ENCODE results near the gene E2F3. TPM values are rescaled to one million over a fixed set of nuclear protein-coding genes. Genes with fewer than 3 reads are reported as not detected.

Gene E2F3
- total RNA-seq, 2 donors from 2014 or later = 38.2 TPM

- TF ChIP-seq, protein P1, sequence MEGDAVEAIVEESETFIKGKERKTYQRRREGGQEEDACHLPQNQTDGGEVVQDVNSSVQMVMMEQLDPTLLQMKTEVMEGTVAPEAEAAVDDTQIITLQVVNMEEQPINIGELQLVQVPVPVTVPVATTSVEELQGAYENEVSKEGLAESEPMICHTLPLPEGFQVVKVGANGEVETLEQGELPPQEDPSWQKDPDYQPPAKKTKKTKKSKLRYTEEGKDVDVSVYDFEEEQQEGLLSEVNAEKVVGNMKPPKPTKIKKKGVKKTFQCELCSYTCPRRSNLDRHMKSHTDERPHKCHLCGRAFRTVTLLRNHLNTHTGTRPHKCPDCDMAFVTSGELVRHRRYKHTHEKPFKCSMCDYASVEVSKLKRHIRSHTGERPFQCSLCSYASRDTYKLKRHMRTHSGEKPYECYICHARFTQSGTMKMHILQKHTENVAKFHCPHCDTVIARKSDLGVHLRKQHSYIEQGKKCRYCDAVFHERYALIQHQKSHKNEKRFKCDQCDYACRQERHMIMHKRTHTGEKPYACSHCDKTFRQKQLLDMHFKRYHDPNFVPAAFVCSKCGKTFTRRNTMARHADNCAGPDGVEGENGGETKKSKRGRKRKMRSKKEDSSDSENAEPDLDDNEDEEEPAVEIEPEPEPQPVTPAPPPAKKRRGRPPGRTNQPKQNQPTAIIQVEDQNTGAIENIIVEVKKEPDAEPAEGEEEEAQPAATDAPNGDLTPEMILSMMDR (conservative IDR thresholded peaks at IDR 0.05) = no peak
- Histone ChIP-seq H3K36me3 (ENCODE audit: control insufficient read depth, insufficient read depth, low read length) (peaks cover 49% of the 10 kb centered on the region), H3K9me3 (ENCODE audit: control insufficient read depth, low read length) (no peaks in the 10 kb centered on the region), H3K4me1 (ENCODE audit: control insufficient read depth, insufficient read depth, low read length) (peaks cover 27% of the 10 kb centered on the region), H3K27me3 (ENCODE audit: control insufficient read depth, insufficient read depth, low read length, poor library complexity, severe bottlenecking) (no peaks in the 10 kb centered on the region), H3K4me3 (ENCODE audit: low read length) (no peak overlapping the region), H3K27ac (ENCODE audit: low read depth, low read length) (no peak overlapping the region), H3K9ac (ENCODE audit: extremely low read depth, low read length, poor library complexity, severe bottlenecking) (no peak overlapping the region)
- Mint-ChIP-seq H3K9me3 (no peaks in the 10 kb centered on the region), H3K27me3 (ENCODE audit: insufficient read depth) (no peaks in the 10 kb centered on the region), H3K27ac (no peak overlapping the region), H3K4me3 (no peak overlapping the region), H3K4me1 (peaks cover 73% of the 10 kb centered on the region), H3K36me3 (ENCODE audit: low read depth) (peaks cover 15% of the 10 kb centered on the region)
- WGBS, 2 experiments (ENCODE audit: insufficient coverage in 1 of 2, insufficient read length in 1 of 2) = 91 to 92% methylated on average over 7 to 8 of the region's 8 CpGs
- DNase-seq = no peak
Measured at GRCh38 chr6:20411544-20411943, 9.9 kb downstream of the E2F3 start.

GRCh38 chr6:20411953-20412681 is 10.4 kb downstream of the E2F3 start:
- Histone ChIP-seq H3K36me3 (ENCODE audit: control insufficient read depth, insufficient read depth, low read length) (peaks cover 44% of the 10 kb centered on the region), H3K27me3 (ENCODE audit: control insufficient read depth, insufficient read depth, low read length, poor library complexity, severe bottlenecking) (no peaks in the 10 kb centered on the region), H3K9me3 (ENCODE audit: control insufficient read depth, low read length) (no peaks in the 10 kb centered on the region), H3K4me1 (ENCODE audit: control insufficient read depth, insufficient read depth, low read length) (peaks cover 33% of the 10 kb centered on the region), H3K9ac (ENCODE audit: extremely low read depth, low read length, poor library complexity, severe bottlenecking) (no peak overlapping the region), H3K27ac (ENCODE audit: low read depth, low read length) (no peak overlapping the region), H3K4me3 (ENCODE audit: low read length) (no peak overlapping the region)
- WGBS, 2 experiments (ENCODE audit: insufficient coverage in 1 of 2, insufficient read length in 1 of 2) = 94 to 97% methylated on average over 7 to 12 of the region's 12 CpGs
- Mint-ChIP-seq H3K27me3 (ENCODE audit: insufficient read depth) (no peaks in the 10 kb centered on the region), H3K4me3 (no peak overlapping the region), H3K4me1 (peaks cover 75% of the 10 kb centered on the region), H3K9me3 (no peaks in the 10 kb centered on the region), H3K27ac (no peak overlapping the region), H3K36me3 (ENCODE audit: low read depth) (peaks cover 13% of the 10 kb centered on the region)
- DNase-seq = no peak
- TF ChIP-seq, protein P1 (conservative IDR thresholded peaks at IDR 0.05) = no peak

DNA sequence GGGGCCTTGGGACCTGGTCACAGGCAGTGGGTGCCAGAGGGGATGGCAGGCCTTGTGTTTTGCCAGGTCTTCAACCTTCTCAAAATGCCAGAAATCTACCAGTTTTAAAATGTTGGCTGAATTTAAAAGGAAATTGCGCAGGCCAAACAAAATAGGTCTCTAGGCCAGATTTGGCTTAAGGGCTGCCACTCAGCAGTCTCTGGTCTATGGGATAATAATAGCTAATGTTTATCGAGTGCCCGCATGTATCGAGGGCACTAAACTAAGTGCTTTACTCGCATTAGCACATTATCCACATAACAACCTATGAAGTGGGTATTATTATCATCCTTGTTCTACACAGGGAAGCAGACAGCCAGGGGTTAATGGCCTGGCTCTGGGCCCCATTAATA is 11.0 kb downstream of the E2F3 start:
- Mint-ChIP-seq H3K4me1 (peaks cover 71% of the 10 kb centered on the region), H3K4me3 (no peak overlapping the region), H3K27ac (no peak overlapping the region), H3K36me3 (ENCODE audit: low read depth) (peaks cover 11% of the 10 kb centered on the region), H3K9me3 (no peaks in the 10 kb centered on the region), H3K27me3 (ENCODE audit: insufficient read depth) (no peaks in the 10 kb centered on the region)
- WGBS, 2 experiments (ENCODE audit: insufficient coverage in 1 of 2, insufficient read length in 1 of 2) = 98 to 100% methylated on average over 1 to 4 of the region's 5 CpGs
- Histone ChIP-seq H3K4me3 (ENCODE audit: low read length) (no peak overlapping the region), H3K9me3 (ENCODE audit: control insufficient read depth, low read length) (no peaks in the 10 kb centered on the region), H3K27ac (ENCODE audit: low read depth, low read length) (no peak overlapping the region), H3K27me3 (ENCODE audit: control insufficient read depth, insufficient read depth, low read length, poor library complexity, severe bottlenecking) (no peaks in the 10 kb centered on the region), H3K36me3 (ENCODE audit: control insufficient read depth, insufficient read depth, low read length) (peaks cover 38% of the 10 kb centered on the region), H3K4me1 (ENCODE audit: control insufficient read depth, insufficient read depth, low read length) (peaks cover 36% of the 10 kb centered on the region), H3K9ac (ENCODE audit: extremely low read depth, low read length, poor library complexity, severe bottlenecking) (no peak overlapping the region)
- TF ChIP-seq, protein P1 (conservative IDR thresholded peaks at IDR 0.05) = no peak
- no peak for DNase-seq
